GM10266 (cell line): Measurements from ENCODE around the gene C16orf87.

Source experiments
- DNase-seq: peaks from one replicate; pipeline ENCODE4 v3.0.0; 2012; ENCODE audit errors: extremely low spot score
- TF ChIP-seq, protein P1 (sequence below): IDR thresholded peaks from 2 replicates; pipeline ENCODE4 v1.5.1; 2012; ENCODE audit warnings: mild to moderate bottlenecking, low read depth; ENCODE audit not compliant: control insufficient read depth, insufficient read depth; ENCODE audit errors: missing control alignments

Gene C16orf87

DNA sequence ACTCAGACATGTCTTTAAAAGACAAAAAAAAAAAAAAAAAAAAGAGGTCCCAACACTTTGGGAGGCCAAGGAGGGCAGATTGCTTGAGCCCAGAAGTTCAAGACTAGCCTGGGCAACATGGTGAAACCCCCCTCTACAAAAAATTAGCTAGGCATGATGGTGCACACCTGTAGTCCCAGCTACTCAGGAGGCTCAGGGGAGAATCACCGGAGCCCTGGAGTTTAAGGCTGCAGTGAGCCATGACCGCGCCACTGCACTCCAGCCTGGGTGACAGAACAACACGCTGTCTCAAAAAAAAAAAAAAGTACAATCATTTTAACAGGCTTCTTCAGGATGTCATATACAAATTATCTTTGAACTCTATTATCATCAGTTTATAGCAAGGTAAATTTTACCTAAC lies 22.0 kb downstream of the C16orf87 start:
- DNase-seq = no peak

DNA sequence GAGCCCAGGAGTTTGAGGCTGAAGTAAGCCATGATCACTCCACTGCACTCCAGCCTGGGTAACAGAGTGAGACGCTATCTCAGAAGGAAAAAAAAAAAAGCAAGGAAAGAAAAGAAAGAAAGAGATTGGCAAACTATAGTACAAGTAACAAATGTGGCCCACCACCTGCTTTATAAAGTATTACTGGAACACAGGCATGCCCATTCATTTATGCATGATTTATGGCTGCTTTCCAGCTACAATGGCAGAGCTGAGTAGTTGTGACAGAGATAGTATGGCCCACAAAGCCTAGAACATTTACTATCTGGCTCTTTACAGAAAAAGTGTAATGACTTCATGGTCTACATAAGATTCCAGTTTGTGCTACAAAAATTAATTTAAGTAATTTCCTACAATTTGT lies 23.6 kb downstream of the C16orf87 start:
- no peak for DNase-seq
- TF ChIP-seq, protein P1, sequence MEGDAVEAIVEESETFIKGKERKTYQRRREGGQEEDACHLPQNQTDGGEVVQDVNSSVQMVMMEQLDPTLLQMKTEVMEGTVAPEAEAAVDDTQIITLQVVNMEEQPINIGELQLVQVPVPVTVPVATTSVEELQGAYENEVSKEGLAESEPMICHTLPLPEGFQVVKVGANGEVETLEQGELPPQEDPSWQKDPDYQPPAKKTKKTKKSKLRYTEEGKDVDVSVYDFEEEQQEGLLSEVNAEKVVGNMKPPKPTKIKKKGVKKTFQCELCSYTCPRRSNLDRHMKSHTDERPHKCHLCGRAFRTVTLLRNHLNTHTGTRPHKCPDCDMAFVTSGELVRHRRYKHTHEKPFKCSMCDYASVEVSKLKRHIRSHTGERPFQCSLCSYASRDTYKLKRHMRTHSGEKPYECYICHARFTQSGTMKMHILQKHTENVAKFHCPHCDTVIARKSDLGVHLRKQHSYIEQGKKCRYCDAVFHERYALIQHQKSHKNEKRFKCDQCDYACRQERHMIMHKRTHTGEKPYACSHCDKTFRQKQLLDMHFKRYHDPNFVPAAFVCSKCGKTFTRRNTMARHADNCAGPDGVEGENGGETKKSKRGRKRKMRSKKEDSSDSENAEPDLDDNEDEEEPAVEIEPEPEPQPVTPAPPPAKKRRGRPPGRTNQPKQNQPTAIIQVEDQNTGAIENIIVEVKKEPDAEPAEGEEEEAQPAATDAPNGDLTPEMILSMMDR = no peak

More for the DNA sequence above, 22.0 kb downstream of the C16orf87 start:
- TF ChIP-seq, protein P1 = no peak

DNA sequence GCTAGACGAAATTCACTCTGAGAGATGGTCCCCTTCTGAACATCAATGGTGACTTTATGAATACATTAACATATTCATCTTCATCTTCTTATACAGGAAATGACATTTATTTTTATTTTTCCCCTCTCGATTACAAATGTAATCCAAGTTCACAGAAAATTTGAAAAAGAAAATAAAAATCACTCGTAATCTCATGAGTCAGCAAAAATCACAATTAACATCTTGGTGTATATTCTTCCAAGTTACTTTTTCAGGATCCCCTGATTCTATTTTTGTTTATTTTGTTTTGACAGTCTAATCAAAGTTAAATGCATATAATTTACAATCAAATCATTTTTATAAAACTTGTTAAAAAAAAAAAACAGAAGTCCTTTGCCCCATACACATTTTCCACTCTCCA lies 27.6 kb downstream of the C16orf87 start:
- no peak for DNase-seq
- TF ChIP-seq, protein P1 = no peak

DNA sequence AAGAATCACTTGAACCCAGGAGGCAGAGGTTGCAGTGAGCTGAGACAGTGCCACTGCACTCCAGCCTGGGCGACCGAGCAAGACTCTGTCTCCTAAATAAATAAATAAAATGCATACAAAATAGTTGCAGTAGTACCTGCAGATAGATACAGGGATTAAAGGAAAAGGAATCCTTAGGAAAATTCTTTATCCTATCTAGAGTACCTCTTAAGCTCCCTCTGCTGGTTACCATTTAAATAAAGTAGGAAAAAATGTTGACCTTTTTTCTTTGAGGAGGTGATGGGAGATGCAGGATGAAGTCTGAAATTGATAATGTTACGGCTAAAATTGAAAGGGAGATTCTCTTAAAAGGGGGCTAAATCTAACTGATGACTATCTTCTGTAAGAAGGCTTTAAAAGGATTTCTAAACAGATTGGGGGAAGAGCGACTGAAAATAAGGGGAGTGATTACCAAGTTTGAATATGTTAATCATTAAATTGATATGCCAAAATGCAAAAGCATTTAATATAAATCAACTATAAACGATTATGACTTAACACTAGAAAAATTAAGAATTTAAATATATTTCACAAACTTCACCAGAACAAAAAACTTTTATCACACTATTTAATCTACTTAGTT lies 29.4 kb downstream of the C16orf87 start:
- TF ChIP-seq, protein P1 = peak; percentile 1
- DNase-seq = no peak

DNA sequence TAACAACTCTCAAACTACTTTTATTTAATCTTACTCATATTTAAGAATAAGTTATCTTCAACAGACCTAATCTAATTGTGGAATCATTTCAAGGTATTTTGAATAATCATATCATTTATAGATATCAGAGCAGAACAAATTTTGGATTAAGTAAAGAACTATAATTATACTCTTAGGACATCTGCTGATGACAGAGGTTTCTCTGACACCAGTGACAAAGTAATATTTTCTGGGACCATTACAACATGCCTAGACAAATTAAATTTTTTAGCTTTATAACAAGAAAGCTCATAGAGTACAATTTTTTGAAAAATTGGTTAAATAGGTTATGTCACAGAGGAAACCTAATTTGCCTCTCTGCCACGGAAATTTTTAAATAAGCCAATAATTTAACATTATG lies 30.5 kb downstream of the C16orf87 start:
- DNase-seq = no peak
- TF ChIP-seq, protein P1 = no peak

DNA sequence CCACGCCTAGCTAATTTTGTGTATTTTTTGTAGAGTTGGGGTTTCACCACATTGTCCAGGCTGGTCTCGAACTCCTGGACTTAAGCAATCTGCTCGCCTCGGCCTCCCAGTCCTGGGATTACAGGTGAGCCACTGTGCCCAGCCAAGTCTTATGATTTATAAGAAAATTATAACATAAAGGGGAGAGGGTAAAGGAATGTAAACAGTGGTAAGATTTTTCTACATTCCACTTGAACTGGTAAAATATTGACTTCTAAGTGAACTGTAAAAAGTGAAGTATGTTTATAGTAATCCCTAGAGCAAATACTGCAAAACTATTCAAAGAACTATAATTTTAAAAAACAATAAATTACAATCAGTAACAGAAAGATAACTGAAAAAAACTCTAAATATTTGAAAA lies 33.5 kb downstream of the C16orf87 start:
- TF ChIP-seq, protein P1 = no peak
- no peak for DNase-seq

DNA sequence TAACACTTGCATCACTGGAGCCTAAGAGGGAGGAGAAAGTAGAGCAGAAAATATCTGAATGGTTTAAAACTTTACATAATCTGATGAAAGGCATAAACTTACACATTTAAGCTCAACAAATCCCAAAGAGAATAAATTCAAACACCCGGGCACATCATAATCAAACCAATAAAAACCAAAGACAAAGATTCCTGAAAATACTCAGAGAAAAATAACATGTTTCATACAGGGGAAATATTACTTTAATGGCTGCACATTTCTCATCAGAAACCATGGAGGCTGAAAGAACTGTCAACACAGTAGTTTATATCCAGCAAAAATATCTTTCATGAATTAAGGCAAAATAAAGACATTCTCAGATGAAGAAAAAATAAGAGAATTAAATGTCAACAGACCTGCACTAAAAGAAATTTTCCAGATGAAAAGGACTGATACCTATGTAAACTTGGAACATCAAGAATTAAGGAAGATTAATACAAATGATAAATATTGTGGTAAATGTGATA lies 34.2 kb downstream of the C16orf87 start:
- TF ChIP-seq, protein P1 = no peak
- no peak for DNase-seq
